Mucosa of descending colon (tissue), 3 donors: ENCODE measurements around the gene CA5A. TPM values are rescaled to one million over a fixed set of nuclear protein-coding genes. Genes with fewer than 3 reads are reported as not detected.

Source experiments
- ATAC-seq: fragments of 200-7000 bp; cut with Tn5 transposase; one replicate; pipeline ENCODE4 v1.9.1; 2020; ENCODE audit warnings: mild to moderate bottlenecking, moderate library complexity
- DNase-seq, 3 donors: peaks; one replicate each; pipeline ENCODE4 v3.0.0-alpha.2; 2020
- H3K36me3 ChIP-seq: fragments of 200-600 bp; one replicate; pipeline ENCODE4 v1.8.0; 2021; ENCODE audit warnings: low read depth, mild to moderate bottlenecking
- H3K4me1 ChIP-seq: fragments of 200-600 bp; one replicate; pipeline ENCODE4 v1.8.0; 2021; ENCODE audit warnings: low read depth, mild to moderate bottlenecking
- H3K4me3 ChIP-seq: fragments of 200-600 bp; one replicate; pipeline ENCODE4 v1.8.0; 2021; ENCODE audit warnings: mild to moderate bottlenecking
- H3K9me3 ChIP-seq: fragments of 200-600 bp; one replicate; pipeline ENCODE4 v1.8.0; 2021; ENCODE audit warnings: mild to moderate bottlenecking
- CTCF ChIP-seq: fragments of 200-600 bp; IDR thresholded peaks from one replicate; pipeline ENCODE4 v1.8.0; 2022; ENCODE audit warnings: antibody characterized with exemption, mild to moderate bottlenecking
- intact Hi-C, 2 donors: fragments of 100-400 bp; cut with DNase I in 1 of 2; cut with micrococcal nuclease in 1 of 2; formaldehyde crosslinking; loops; one replicate each; pipeline versions ENCODE4 v1.11.0 to v1.11.1; 2022; cut with DNase I, micrococcal nuclease
- total RNA-seq, 3 donors: library from RNA; stranded (reverse); fragmentation: NEBNext Ultra II Directional in 2 of 3; extraction: Animal tissue kit (Norgen Biotek cat#: 25700) in 2 of 3; gene quantifications; one replicate each; pipeline versions ENCODE4 v1.2.1 to v1.2.4, GENCODE V29; 2021 to 2023
- donor health status: DM: no; HTN: no; CAD: no; lungs with moderate emphysema.
- donor health status: DM: no; HTN: no; CAD: no.
- donor health status: DM: no; HTN: yes; CAD: no.

The CA5A gene
- total RNA-seq, 3 donors from 2014 or later = 0.05 to 0.25 TPM; not detected in 1

DNA sequence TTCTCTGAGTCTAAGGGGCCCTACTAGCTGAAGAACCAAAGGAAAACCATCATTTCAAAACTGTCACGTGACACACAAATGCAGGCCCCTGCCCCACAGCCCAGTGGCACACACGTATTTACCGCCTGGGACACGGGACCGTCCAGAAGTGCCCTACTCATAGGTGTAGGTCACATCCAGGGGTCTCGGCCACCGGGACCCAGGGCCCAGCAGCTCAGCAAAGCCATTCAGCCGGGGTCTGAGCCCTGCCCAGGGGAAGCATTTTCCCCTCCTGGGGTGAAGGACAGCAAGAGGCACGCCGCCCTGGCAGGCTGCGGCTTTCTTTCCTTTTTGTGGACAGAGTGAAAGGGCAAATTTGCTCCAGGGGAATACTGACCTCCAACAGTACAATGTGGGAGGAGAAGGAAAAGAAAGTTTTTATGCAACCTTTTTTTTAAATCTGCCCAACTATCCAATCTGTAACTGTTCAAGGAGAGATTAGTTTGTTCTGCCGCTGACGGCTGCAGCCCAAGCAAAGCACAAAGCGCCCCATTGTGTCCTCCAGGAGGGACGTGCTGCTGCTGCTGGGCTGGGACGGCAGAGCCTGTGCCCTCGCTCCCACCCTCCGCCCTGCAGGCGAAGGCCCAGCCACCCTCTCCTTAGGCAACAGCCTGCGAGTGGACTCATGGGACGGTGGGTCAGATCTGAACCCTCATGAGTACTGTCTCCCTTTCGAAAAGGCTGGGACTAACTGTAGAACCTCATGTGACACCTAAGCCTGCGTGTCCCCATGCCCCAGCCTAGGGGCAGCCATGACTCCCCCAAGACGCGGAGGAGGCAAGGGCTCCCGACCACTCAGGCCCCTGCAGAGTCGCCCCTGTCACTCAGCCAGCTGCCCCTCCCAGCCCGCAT, 88.3 kb downstream of the CA5A start:
- DNase-seq = no peak
- H3K9me3 ChIP-seq = no peaks in the 10 kb centered on the region
- peaks cover 2% of the 10 kb centered on the region for H3K4me1 ChIP-seq
- ATAC-seq = peak; percentile 70
- H3K4me3 ChIP-seq = no peak overlapping the region
- H3K36me3 ChIP-seq = no peaks in the 10 kb centered on the region
- intact Hi-C loops = no loop called here
- no peak for TF ChIP-seq CTCF

- intact Hi-C loops = no loop called here
- H3K4me3 ChIP-seq = no peak overlapping the region
- no peaks in the 10 kb centered on the region for H3K9me3 ChIP-seq
- ATAC-seq (no peak), DNase-seq (no peak)
- no peak for TF ChIP-seq CTCF
- no peaks in the 10 kb centered on the region for H3K36me3 ChIP-seq
- H3K4me1 ChIP-seq = no peaks in the 10 kb centered on the region
Observed at GRCh38 chr16:87847467-87847784, 88.9 kb downstream of the CA5A start.

DNA sequence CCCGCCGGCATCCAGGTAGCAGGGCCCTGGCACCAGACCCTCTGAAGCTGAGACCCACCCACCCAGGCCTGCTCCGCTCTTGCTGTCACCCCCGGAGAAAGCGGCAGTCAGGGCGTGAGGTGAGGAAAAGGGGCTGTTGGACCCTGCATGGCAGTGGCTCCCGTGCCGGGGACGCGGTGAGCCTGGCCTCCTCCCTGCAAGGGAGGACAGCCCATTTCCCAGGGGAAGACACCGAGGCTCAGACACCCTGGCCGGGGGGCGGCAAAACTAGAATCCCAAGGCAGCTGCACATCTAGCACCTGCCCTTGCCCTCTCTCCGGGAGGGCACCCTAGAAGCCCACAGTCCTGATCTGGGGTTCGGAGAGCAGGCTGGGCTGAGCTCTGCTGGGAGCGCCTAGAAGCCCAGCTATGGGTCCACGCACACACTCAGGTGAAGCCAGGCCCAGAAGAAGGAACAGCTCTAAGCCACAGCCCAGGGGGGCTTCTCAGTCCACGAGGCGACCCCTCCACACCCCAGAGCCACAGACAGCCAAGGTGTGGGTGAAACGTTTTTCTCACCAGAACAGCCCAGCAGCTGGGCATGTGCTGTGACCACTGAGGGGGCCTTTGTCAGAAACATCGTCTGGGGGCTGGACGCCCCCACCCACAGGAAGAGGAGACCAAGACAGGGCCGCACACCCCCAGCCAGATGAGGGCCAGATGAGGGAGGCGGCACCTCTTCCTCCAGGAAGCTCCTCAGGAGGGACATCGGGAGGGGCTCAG, 89.4 kb downstream of the CA5A start:
- no peaks in the 10 kb centered on the region for H3K4me1 ChIP-seq
- intact Hi-C loops = no loop called here
- no peak for ATAC-seq

DNA sequence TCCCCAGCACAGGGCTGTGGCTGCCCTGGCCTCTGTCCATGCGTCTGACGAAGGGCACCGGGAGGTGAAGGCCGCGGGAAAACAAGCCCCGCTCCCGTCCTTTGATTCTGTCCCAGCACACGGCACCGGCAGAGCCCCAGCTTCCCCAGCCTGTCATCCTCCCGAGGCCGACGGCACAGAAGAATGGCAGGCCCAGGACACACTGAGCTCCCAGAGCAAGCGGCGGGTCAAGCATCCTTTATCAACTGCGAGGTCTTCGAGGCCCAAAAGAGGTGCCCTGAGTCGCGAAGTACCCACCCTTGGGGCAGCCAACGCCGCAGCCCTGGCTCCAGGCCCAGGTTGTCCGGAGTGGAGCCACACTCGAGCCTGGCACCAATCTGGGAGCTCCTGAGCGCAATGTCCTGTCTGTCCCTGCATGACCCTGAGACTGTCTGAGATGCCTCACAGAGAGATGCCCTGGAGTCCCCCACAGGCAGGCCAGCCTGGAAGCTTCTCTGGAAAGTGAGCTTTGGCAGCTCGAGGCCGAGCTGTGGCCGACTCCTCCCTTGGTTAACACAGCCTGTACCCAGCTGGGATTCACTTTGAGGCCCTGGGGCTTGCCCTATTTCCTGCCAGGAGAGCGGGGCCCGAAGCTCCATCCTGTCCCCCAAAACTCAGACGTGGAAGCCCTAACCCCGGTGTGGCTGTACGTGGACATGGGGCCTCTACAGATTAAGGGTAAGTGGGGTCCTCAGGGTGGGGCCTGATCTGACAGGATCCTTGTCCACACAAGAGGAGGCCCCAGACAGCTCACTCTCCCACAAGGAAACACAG, 90.3 kb downstream of the CA5A start:
- ATAC-seq (no peak), DNase-seq (no peak)
- H3K36me3 ChIP-seq = no peaks in the 10 kb centered on the region
- H3K9me3 ChIP-seq = no peaks in the 10 kb centered on the region
- no peak overlapping the region for H3K4me3 ChIP-seq
- intact Hi-C loops = no loop called here
- TF ChIP-seq CTCF = no peak
- H3K4me1 ChIP-seq = no peaks in the 10 kb centered on the region

More for the DNA sequence above, 89.4 kb downstream of the CA5A start:
- no peak for TF ChIP-seq CTCF
- H3K36me3 ChIP-seq = no peaks in the 10 kb centered on the region
- DNase-seq = no peak
- no peaks in the 10 kb centered on the region for H3K9me3 ChIP-seq
- no peak overlapping the region for H3K4me3 ChIP-seq

DNA sequence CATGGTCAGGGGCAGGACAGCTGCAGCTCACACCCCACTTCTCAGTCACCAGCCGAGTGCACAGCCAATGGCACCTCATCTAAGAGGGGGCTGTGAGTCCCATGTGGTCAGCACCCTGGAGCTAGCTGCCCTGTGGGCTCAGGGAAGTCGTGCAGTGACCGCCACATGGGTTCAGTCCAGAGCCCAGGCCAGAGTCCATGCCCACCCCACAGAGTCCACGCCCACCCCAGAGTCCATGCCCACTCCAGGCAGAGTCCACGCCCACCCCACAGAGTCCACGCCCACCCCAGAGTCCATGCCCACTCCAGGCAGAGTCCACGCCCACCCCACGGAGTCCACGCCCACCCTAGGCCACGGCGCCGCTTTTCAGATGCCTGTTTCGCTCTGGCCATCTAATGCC, 91.1 kb downstream of the CA5A start:
- no peak for TF ChIP-seq CTCF
- no peaks in the 10 kb centered on the region for H3K9me3 ChIP-seq
- DNase-seq = no peak
- no peak for ATAC-seq
- no peaks in the 10 kb centered on the region for H3K4me1 ChIP-seq
- intact Hi-C loops = no loop called here
- H3K36me3 ChIP-seq = no peaks in the 10 kb centered on the region
- no peak overlapping the region for H3K4me3 ChIP-seq
